Pancreas (tissue), 10 donors: ENCODE measurements around the gene WNT3A. TPM values are rescaled to one million over a fixed set of nuclear protein-coding genes. Genes with fewer than 3 reads are reported as not detected.
A peak's percentile ranks its signal among the peaks of the same experiment; 100 is the strongest.

ENCODE experiments used
- ATAC-seq, 4 donors: fragments of 200-7000 bp; cut with Tn5 transposase; one replicate each; pipeline versions ENCODE4 v1.8.0 to v1.9.1; 2020; ENCODE audit warnings: mild to moderate bottlenecking in 4 of 4, moderate library complexity in 4 of 4
- DNase-seq, 6 donors: peaks; one replicate each; pipeline ENCODE4 v3.0.0-alpha.2; 2020
- FAIRE-seq: peaks from 2 replicates; lab custom pipeline; 2012; peaks lifted over from hg19 to GRCh38; lab: Jason Lieb, UNC
- H3K27ac ChIP-seq, 4 donors: fragments of 200-600 bp; sonication (generic); 1 replicate in 3 of 4; 2 replicates in 1 of 4; pipeline versions ENCODE4 v1.5.0 to v1.8.0; 2020
- H3K27me3 ChIP-seq, 4 donors: fragments of 200-600 bp; one replicate each; pipeline ENCODE4 v1.8.0; 2021
- H3K36me3 ChIP-seq, 3 donors: fragments of 200-600 bp; sonication (generic) in 1 of 3; one replicate each; pipeline versions ENCODE4 v1.5.0 to v1.8.0; 2020 to 2021
- H3K4me1 ChIP-seq, 3 donors: fragments of 200-600 bp; one replicate each; pipeline ENCODE4 v1.8.0; 2021
- H3K4me3 ChIP-seq, 4 donors: fragments of 200-600 bp; sonication (generic) in 2 of 4; one replicate each; pipeline versions ENCODE4 v1.5.0 to v1.8.0; 2020 to 2021
- H3K9me3 ChIP-seq, 4 donors: fragments of 200-600 bp; one replicate each; pipeline ENCODE4 v1.8.0; 2021
- CTCF ChIP-seq, 4 donors: fragments of 200-600 bp; sonication (generic) in 3 of 4; IDR thresholded peaks; one replicate each; pipeline versions ENCODE4 v1.5.0 to v1.8.0; 2021; ENCODE audit warnings: antibody characterized with exemption in 4 of 4
- WGBS, 2 donors: extraction: QIAGEN DNeasy Blood & Tissue Kit; methylation state at CpG; one replicate each; pipeline ENCODE4 v1.1.7; 2013; 5-methylcytosine and 5-hydroxymethylcytosine counted together
- intact Hi-C, 3 donors: fragments of 100-400 bp; cut with DNase I; formaldehyde crosslinking; loops; one replicate each; pipeline versions ENCODE4 v1.11.1 to v1.14.2; 2022
- polyA plus RNA-seq, 2 donors: library from polyadenylated mRNA; stranded (reverse); fragments of 200-250 nt; gene quantifications; one replicate each; pipeline ENCODE4 v1.2.3, GENCODE V29; 2013
- total RNA-seq, 6 donors: library from RNA; stranded (reverse); fragmentation: NEBNext Ultra II Directional in 4 of 6; extraction: Animal tissue kit (Norgen Biotek cat#: 25700) in 4 of 6; gene quantifications; one replicate each; pipeline versions ENCODE4 v1.2.1 to v1.2.4, GENCODE V29; 2021 to 2023
- donor health status: healthy with polysubstance abuse.
- donor health status: DM: no; HTN: no; CAD: no; lungs with moderate emphysema.
- donor health status: DM: no; HTN: no; CAD: no.
- donor health status: control.
- donor health status: control.
- donor health status: Bipolar disorder and iron deficiency.
- donor health status: DM: yes; HTN: yes; CAD: no.
- donor health status: DM: no; HTN: no; CAD: no.
- donor health status: DM: no; HTN: no; CAD: no.
- donor health status: DM: yes; HTN: yes; CAD: no.

Gene WNT3A
- total and polyA plus RNA-seq, 8 donors, result 0.08 TPM; not detected in 7

DNA sequence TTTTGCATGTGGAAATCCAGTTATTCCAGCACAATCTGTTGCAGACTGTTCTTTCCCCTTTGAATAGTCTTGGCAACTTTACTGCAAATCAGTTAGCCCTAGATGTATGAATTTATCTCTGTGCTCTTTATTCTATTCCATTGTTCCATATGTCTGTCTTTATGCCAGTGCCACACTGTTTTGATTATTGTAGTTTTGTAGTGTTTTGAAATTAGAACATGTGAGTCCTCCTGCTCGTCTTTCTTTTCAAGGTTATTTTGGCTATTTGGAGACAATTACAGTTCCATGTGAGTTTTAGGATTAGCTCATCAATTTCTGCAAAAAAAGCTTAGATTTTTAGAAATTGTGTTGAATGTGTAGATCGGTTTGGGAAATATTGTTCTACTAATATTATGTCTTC lies 26.6 kb downstream of the WNT3A start:
- no peak for FAIRE-seq

GRCh38 chr1:228034954-228035837 lies 28.4 kb downstream of the WNT3A start:
- Histone ChIP-seq H3K4me3 (no peak overlapping the region), H3K9me3 (no peaks in the 10 kb centered on the region), H3K27me3 (no peaks in the 10 kb centered on the region), H3K36me3 (no peaks in the 10 kb centered on the region), H3K27ac (no peak overlapping the region), H3K4me1 (peaks cover 0 to 2% (median 0%) of the 10 kb centered on the region in 3 donors)
- DNase-seq (peak in 2 of 6 donors; percentile 29 to 38), ATAC-seq (no peak), FAIRE-seq (no peak)
- no peak for TF ChIP-seq CTCF (IDR thresholded peaks at IDR 0.05)
- intact Hi-C loops, result no loop called here
- WGBS, 2 donors, result 86 to 90% methylated on average over 15 to 16 of the region's 16 CpGs

More for the DNA sequence above, 26.6 kb downstream of the WNT3A start:
- Histone ChIP-seq H3K4me1 (peaks cover 0 to 2% (median 0%) of the 10 kb centered on the region in 3 donors), H3K4me3 (no peak overlapping the region), H3K27ac (no peak overlapping the region), H3K36me3 (no peaks in the 10 kb centered on the region), H3K27me3 (no peaks in the 10 kb centered on the region), H3K9me3 (no peaks in the 10 kb centered on the region)
- TF ChIP-seq CTCF (IDR thresholded peaks at IDR 0.05), result no peak
- ATAC-seq (no peak), DNase-seq (no peak)
- WGBS, 2 donors, result 72 to 77% methylated on average over 2 of the region's 2 CpGs
- intact Hi-C loops, result no loop called here

DNA sequence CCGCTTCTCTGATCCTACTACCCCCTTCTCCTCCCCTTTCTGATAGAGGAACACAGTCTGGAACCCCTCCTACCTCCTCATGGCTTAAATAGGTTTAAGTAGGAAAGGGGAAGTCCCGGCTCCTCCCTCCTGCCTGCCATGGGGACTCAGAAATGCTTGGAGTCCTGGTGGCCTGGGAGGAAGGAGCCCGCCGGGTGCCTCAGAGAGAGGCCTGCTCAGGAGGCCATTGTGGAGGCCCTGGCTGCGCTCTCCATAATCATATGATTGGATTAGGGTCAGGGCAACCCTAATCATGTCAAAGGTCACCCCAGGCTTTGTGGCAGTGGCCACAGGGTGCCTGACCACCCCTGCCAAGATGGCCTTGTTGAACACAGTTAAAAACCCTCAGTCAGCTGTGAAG lies 29.0 kb downstream of the WNT3A start:
- no peak for TF ChIP-seq CTCF (IDR thresholded peaks at IDR 0.05)
- peaks cover 0 to 2% (median 0%) of the 10 kb centered on the region in 3 donors for H3K4me1 ChIP-seq
- peak in 2 of 6 donors; percentile 20 to 37 for DNase-seq
- no peak overlapping the region for H3K27ac ChIP-seq
- no peaks in the 10 kb centered on the region for H3K36me3 ChIP-seq
- FAIRE-seq, result no peak
- no peaks in the 10 kb centered on the region for H3K27me3 ChIP-seq
- 69 to 95% methylated on average over 5 of the region's 5 CpGs for WGBS, 2 donors
- no peaks in the 10 kb centered on the region for H3K9me3 ChIP-seq
- no peak overlapping the region for H3K4me3 ChIP-seq
- ATAC-seq, result no peak
- intact Hi-C loops, result no loop called here

DNA sequence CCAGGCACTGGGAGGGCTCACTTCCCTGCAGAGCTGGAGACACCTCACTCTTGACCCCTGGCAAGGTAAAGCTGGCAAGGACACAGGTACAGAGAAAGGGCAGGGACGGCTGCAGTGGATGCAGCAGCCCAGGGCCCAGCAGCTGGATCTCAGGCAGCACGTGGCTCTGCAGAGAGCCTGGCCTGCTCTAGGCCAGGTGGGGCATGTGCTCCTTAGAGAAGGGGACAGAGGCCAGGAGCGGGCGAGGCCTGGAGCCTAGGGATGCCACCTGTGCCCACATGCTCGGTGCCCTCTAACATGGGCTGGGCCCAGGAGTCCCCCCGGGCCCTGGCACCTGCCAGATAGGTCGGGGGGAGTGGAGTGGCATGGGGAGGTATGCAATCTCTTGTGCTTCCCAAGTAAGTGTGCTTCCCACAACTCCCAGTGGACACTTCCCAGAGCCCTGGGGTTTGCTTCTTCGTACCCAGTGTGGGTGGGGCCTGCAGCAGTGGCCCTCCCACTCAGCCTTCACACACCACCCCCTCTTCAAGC lies 30.0 kb downstream of the WNT3A start:
- Histone ChIP-seq H3K36me3 (no peaks in the 10 kb centered on the region), H3K9me3 (no peaks in the 10 kb centered on the region), H3K27ac (no peak overlapping the region), H3K4me1 (peaks cover 0 to 2% (median 0%) of the 10 kb centered on the region in 3 donors), H3K4me3 (no peak overlapping the region), H3K27me3 (no peaks in the 10 kb centered on the region)
- 89 to 90% methylated on average over 8 of the region's 8 CpGs for WGBS, 2 donors
- ATAC-seq, result no peak
- no peak for FAIRE-seq
- intact Hi-C loops, result no loop called here
- peak in 2 of 6 donors; percentile 44 to 48 for DNase-seq
- TF ChIP-seq CTCF (IDR thresholded peaks at IDR 0.05), result no peak
